HCT116 (cell line): ENCODE measurements around the gene WDR82. TPM values are rescaled to one million over a fixed set of nuclear protein-coding genes. Genes with fewer than 3 reads are reported as not detected.

ENCODE experiments used
- ATAC-seq: fragments of 200-7000 bp; cut with Tn5 transposase; 2 replicates; pipeline ENCODE4 v1.9.1; 2020; ENCODE audit warnings: mild to moderate bottlenecking, moderate library complexity
- BruUV-seq: library from RNA; stranded (reverse); fragments of 400-500 nt; replicated peaks from 2 replicates; lab custom pipeline; 2021; lab: Mats Ljungman, UMichigan
- CTCF ChIA-PET: fragments of 300-600 bp; sonication (Branson Sonifier 250); formaldehyde crosslinking; loops from one replicate; lab custom pipeline; 2021; ENCODE audit warnings: antibody characterized with exemption; lab: Charles Lee
- POLR2A ChIA-PET: fragments of 300-600, 350-600 bp; sonication (Branson Sonifier 250); formaldehyde crosslinking; loops from one replicate; lab custom pipeline; 2021; ENCODE audit warnings: antibody characterized with exemption; lab: Charles Lee
- RAD21 ChIA-PET, 2 experiments: fragments of 300-600 bp; sonication (Branson Sonifier 250); formaldehyde crosslinking; loops; one replicate each; lab custom pipeline; 2023; ENCODE audit warnings: low total read pairs in 2 of 2; ENCODE audit not compliant: uncharacterized antibody in 2 of 2, unreplicated experiment in 2 of 2, low non-redundant PET in 1 of 2; lab: Charles Lee
- DNase-seq: peaks from one replicate; pipeline ENCODE4 v3.0.0-alpha.2; 2010; ENCODE audit warnings: low read depth, low spot score
- H2AFZ ChIP-seq: fragments of 200-600 bp; shearing (Covaris generic), sonication (generic); 2 replicates; pipeline ENCODE4 v1.6.1; 2017; ENCODE audit warnings: low read depth, mixed run types, mixed read lengths, antibody characterized with exemption, low read length; ENCODE audit not compliant: poor library complexity, severe bottlenecking
- H3K27ac ChIP-seq: 2 replicates; pipeline ENCODE4 v1.5.1; 2012; ENCODE audit warnings: low read depth, low read length
- H3K27me3 ChIP-seq: fragments of 200-600 bp; sonication (generic); 2 replicates; pipeline ENCODE4 v1.6.1; 2016; ENCODE audit warnings: mixed run types, low read length, mixed read lengths; ENCODE audit not compliant: insufficient read depth
- H3K36me3 ChIP-seq, 2 experiments: fragments of 200-500 bp in 1 of 2; fragments of 200-600 bp in 1 of 2; sonication (Bioruptor generic) in 1 of 2; sonication (generic) in 1 of 2; 2 replicates each; pipeline versions ENCODE4 v1.5.1 to v1.6.1; 2014 to 2016; ENCODE audit warnings: low read length in 2 of 2, inconsistent platforms in 1 of 2, mixed read lengths in 1 of 2, mixed run types in 1 of 2; ENCODE audit not compliant: insufficient read depth in 2 of 2, control insufficient read depth in 1 of 2
- H3K4me1 ChIP-seq, 2 experiments: fragments of 200-600 bp in 1 of 2; sonication (generic) in 1 of 2; 2 replicates each; pipeline versions ENCODE4 v1.5.1 to v1.6.1; 2012 to 2017; ENCODE audit warnings: low read length in 2 of 2, inconsistent platforms in 1 of 2, mild to moderate bottlenecking in 1 of 2, mixed read lengths in 1 of 2, mixed run types in 1 of 2, moderate library complexity in 1 of 2; ENCODE audit not compliant: insufficient read depth in 2 of 2, control insufficient read depth in 1 of 2
- H3K4me2 ChIP-seq: fragments of 200-600 bp; sonication (generic); 2 replicates; pipeline ENCODE4 v1.6.1; 2017; ENCODE audit warnings: mixed run types, low read length, mixed read lengths
- H3K4me3 ChIP-seq, 2 experiments: fragments of 200-600 bp in 1 of 2; sonication (generic) in 1 of 2; replicated peaks in 1 of 2; 2 replicates each; pipeline ENCODE4 v1.5.1; 2011 to 2016; ENCODE audit warnings: low read length in 2 of 2, control low read depth in 1 of 2, low read depth in 1 of 2, mild to moderate bottlenecking in 1 of 2, mixed read lengths in 1 of 2, mixed run types in 1 of 2
- H3K79me2 ChIP-seq: fragments of 200-600 bp; sonication (generic); 2 replicates; pipeline ENCODE4 v1.6.1; 2017; ENCODE audit warnings: mild to moderate bottlenecking, mixed run types, low read length, moderate library complexity, mixed read lengths; ENCODE audit not compliant: insufficient read depth
- H3K9ac ChIP-seq: fragments of 200-600 bp; sonication (generic); 2 replicates; pipeline ENCODE4 v1.6.1; 2016; ENCODE audit warnings: low read length, mixed read lengths
- H3K9me2 ChIP-seq: fragments of 200-600 bp; sonication (generic), shearing (Covaris generic); 2 replicates; pipeline ENCODE4 v1.6.1; 2017; ENCODE audit warnings: mixed run types, mild to moderate bottlenecking, moderate library complexity; ENCODE audit not compliant: insufficient read depth
- H3K9me3 ChIP-seq, 2 experiments: fragments of 200-500 bp in 1 of 2; fragments of 200-600 bp in 1 of 2; sonication (Bioruptor generic) in 1 of 2; sonication (generic) in 1 of 2; 2 replicates each; pipeline ENCODE4 v1.6.1; 2014 to 2017; ENCODE audit warnings: low read length in 2 of 2, mixed read lengths in 2 of 2, inconsistent platforms in 1 of 2, low read depth in 1 of 2, mild to moderate bottlenecking in 1 of 2, mixed run types in 1 of 2, moderate library complexity in 1 of 2; ENCODE audit not compliant: control insufficient read depth in 1 of 2, insufficient read depth in 1 of 2
- H4K20me1 ChIP-seq: fragments of 200-600 bp; sonication (generic), shearing (Covaris generic); 2 replicates; pipeline ENCODE4 v1.6.1; 2017; ENCODE audit warnings: mixed run types, mild to moderate bottlenecking, moderate library complexity; ENCODE audit not compliant: insufficient read depth
- CBX3 ChIP-seq: IDR thresholded peaks from 2 replicates; pipeline ENCODE4 v1.6.1; 2012; ENCODE audit warnings: low read depth
- ELF1 ChIP-seq: IDR thresholded peaks from 2 replicates; pipeline ENCODE4 v1.6.1; 2012; ENCODE audit warnings: low read depth, borderline replicate concordance
- EZH2 ChIP-seq: fragments of 200-600 bp; sonication (generic); IDR thresholded peaks from 2 replicates; pipeline ENCODE4 v1.6.1; 2017; ENCODE audit warnings: antibody characterized with exemption, mixed run types
- JUND ChIP-seq: IDR thresholded peaks from 2 replicates; pipeline ENCODE4 v1.6.1; 2012
- POLR2A ChIP-seq: IDR thresholded peaks from 2 replicates; pipeline ENCODE4 v1.7.0; 2011; ENCODE audit warnings: borderline replicate concordance; ENCODE audit not compliant: insufficient read depth, insufficient read length; ENCODE audit errors: extremely low read depth
- POLR2AphosphoS5 ChIP-seq: IDR thresholded peaks from 2 replicates; pipeline ENCODE4 v1.6.1; 2011; ENCODE audit warnings: mild to moderate bottlenecking, low read depth, low read length, moderate library complexity
- RAD21 ChIP-seq: IDR thresholded peaks from 2 replicates; pipeline ENCODE4 v1.6.1; 2012; ENCODE audit warnings: low read depth, mild to moderate bottlenecking
- SRF ChIP-seq: IDR thresholded peaks from 2 replicates; pipeline ENCODE4 v1.6.1; 2012; ENCODE audit warnings: low read depth
- YY1 ChIP-seq: IDR thresholded peaks from 2 replicates; pipeline ENCODE4 v1.6.1; 2011; ENCODE audit warnings: low read length, low read depth, moderate library complexity, mild to moderate bottlenecking; ENCODE audit not compliant: insufficient replicate concordance; ENCODE audit errors: extremely low read depth
- intact Hi-C: fragments of 100-400 bp; cut with micrococcal nuclease; formaldehyde crosslinking; loops from 2 replicates; pipeline ENCODE4 v1.10.0; 2022
- total RNA-seq: library from RNA; stranded (reverse); gene quantifications from one replicate; pipeline ENCODE4 v1.2.1, GENCODE V29; 2021; ENCODE audit not compliant: unreplicated experiment
- TF ChIP-seq, protein P1 (sequence below): IDR thresholded peaks from 2 replicates; pipeline ENCODE4 v1.6.1; 2012
- TF ChIP-seq, protein P2 (sequence below): IDR thresholded peaks from 2 replicates; pipeline ENCODE4 v1.6.1; 2012; ENCODE audit warnings: low read depth
- TF ChIP-seq, protein P3 (sequence below): IDR thresholded peaks from 2 replicates; pipeline ENCODE4 v1.6.1; 2012

The WDR82 gene
- total RNA-seq, 1 experiment from 2014 or later, result 89.7 TPM

DNA sequence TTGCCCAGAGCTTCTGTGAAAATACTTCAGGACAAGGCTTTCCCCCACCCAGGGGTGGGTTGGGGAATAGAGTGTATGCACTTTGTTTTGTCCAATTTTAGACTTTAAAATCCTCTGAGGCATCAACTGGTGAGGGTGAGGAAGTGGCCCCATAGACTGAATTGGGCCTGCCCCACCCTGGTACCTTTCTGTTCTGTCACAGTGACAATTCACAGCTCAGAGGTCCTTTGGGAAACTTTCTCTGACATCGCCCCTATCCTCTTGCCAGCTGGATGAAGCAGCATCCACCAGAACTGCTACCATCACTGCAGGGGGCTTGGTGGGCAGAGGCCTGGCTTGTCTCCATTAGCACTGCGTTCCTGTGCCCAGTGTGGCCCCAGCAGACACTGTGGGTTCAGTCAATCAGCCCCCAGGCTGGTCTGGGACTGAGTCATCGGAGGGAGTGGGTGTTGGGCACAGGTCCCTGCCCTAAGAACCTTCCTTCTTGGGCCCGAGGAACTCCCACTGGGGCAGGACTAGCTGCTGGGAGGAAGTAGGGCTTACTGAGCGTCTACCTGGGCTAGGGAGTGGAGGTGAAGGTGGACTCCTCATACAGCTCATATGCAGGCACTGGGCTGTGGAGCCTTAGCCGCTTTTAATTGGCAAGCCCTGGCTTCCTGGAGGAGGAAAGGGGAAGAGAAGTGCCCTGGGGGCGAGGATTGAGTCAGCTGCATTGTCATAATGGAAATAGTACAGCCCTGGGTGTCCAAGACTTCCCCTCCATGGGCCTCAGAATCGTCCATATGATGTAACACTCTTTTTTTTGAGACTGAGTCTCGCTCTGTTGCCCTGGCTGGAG lies 34.4 kb downstream of the WDR82 start:
- H3K27ac ChIP-seq, result peak overlapping the region; percentile 1; the same call in 1 of the 2 replicates
- H4K20me1 ChIP-seq, result no peaks in the 10 kb centered on the region
- H3K4me2 ChIP-seq, result peak overlapping the region; percentile 96
- no peaks in the 10 kb centered on the region for H3K27me3 ChIP-seq
- H3K4me3 ChIP-seq, result peak overlapping the region in 1 of 2 experiments; percentile 16; a peak in 1 of 4 replicates
- no peak overlapping the region for H2AFZ ChIP-seq
- ChIA-PET POLR2A (interaction anchor here (0.8 kb wide), 1 partner anchor 33 kb away, joined by 3 read pairs; no protein-coding TSS in a partner anchor), RAD21 (no interaction called here), CTCF (interaction anchor here (1.3 kb wide), 1 partner anchor 35 kb away, joined by 3 read pairs; the partner anchor contains the start of gene WDR82)
- BruUV-seq, result no TSS peak
- DNase-seq, result no peak
- H3K79me2 ChIP-seq, result peaks cover 3% of the 10 kb centered on the region; the same call in 1 of the 2 replicates
- H3K36me3 ChIP-seq, result peaks cover 0 to 3% of the 10 kb centered on the region in 2 experiments; a peak in 1 of 4 replicates
- peaks cover 34 to 50% of the 10 kb centered on the region in 2 experiments; a peak in 3 of 4 replicates for H3K4me1 ChIP-seq
- peaks cover 0 to 4% of the 10 kb centered on the region in 2 experiments; a peak in 1 of 4 replicates for H3K9me3 ChIP-seq
- peak overlapping the region; percentile 1; the same call in 1 of the 2 replicates for H3K9ac ChIP-seq
- ATAC-seq, result peak; percentile 3; the same call in 1 of the 2 replicates
- intact Hi-C loops, result no loop called here
- H3K9me2 ChIP-seq, result no peaks in the 10 kb centered on the region
- TF ChIP-seq JUND (no peak), POLR2A (no peak), SRF (no peak), POLR2AphosphoS5 (peak; percentile 45; the same call in 1 of the 2 replicates)
- TF ChIP-seq, protein P1, sequence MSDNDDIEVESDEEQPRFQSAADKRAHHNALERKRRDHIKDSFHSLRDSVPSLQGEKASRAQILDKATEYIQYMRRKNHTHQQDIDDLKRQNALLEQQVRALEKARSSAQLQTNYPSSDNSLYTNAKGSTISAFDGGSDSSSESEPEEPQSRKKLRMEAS, result no peak

GRCh38 chr3:52242039-52242438 lies 36.4 kb downstream of the WDR82 start:
- intact Hi-C loops, result no loop called here
- H3K9me2 ChIP-seq, result no peaks in the 10 kb centered on the region
- no peaks in the 10 kb centered on the region for H4K20me1 ChIP-seq
- H3K4me1 ChIP-seq, result peaks cover 46 to 65% of the 10 kb centered on the region in 2 experiments
- no peak overlapping the region for H3K4me2 ChIP-seq
- no peaks in the 10 kb centered on the region for H3K27me3 ChIP-seq
- RAD21 ChIA-PET, result no interaction called here
- DNase-seq (no peak), ATAC-seq (no peak)
- H3K36me3 ChIP-seq, result no peaks in the 10 kb centered on the region
- H3K79me2 ChIP-seq, result peaks cover 16% of the 10 kb centered on the region; the same call in 1 of the 2 replicates
- POLR2A ChIA-PET, result interaction anchor here (3.9 kb wide), 1 partner anchor 36 kb away, joined by 18 read pairs; the partner anchor contains the start of gene WDR82
- H3K27ac ChIP-seq, result no peak overlapping the region
- H2AFZ ChIP-seq, result no peak overlapping the region
- no peak overlapping the region for H3K4me3 ChIP-seq
- BruUV-seq, result no TSS peak
- H3K9me3 ChIP-seq, result peaks cover 0 to 4% of the 10 kb centered on the region in 2 experiments; a peak in 1 of 4 replicates
- CTCF ChIA-PET, result no interaction called here
- H3K9ac ChIP-seq, result no peak overlapping the region
- TF ChIP-seq RAD21 (no peak), ELF1 (no peak), SRF (no peak), CBX3 (no peak), YY1 (no peak), EZH2 (no peak)
- TF ChIP-seq, protein P2, sequence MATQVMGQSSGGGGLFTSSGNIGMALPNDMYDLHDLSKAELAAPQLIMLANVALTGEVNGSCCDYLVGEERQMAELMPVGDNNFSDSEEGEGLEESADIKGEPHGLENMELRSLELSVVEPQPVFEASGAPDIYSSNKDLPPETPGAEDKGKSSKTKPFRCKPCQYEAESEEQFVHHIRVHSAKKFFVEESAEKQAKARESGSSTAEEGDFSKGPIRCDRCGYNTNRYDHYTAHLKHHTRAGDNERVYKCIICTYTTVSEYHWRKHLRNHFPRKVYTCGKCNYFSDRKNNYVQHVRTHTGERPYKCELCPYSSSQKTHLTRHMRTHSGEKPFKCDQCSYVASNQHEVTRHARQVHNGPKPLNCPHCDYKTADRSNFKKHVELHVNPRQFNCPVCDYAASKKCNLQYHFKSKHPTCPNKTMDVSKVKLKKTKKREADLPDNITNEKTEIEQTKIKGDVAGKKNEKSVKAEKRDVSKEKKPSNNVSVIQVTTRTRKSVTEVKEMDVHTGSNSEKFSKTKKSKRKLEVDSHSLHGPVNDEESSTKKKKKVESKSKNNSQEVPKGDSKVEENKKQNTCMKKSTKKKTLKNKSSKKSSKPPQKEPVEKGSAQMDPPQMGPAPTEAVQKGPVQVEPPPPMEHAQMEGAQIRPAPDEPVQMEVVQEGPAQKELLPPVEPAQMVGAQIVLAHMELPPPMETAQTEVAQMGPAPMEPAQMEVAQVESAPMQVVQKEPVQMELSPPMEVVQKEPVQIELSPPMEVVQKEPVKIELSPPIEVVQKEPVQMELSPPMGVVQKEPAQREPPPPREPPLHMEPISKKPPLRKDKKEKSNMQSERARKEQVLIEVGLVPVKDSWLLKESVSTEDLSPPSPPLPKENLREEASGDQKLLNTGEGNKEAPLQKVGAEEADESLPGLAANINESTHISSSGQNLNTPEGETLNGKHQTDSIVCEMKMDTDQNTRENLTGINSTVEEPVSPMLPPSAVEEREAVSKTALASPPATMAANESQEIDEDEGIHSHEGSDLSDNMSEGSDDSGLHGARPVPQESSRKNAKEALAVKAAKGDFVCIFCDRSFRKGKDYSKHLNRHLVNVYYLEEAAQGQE, result no peak
- TF ChIP-seq, protein P3, sequence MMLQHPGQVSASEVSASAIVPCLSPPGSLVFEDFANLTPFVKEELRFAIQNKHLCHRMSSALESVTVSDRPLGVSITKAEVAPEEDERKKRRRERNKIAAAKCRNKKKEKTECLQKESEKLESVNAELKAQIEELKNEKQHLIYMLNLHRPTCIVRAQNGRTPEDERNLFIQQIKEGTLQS, result no peak
